Smooth muscle cell (in vitro differentiated cells): ENCODE measurements around the gene PRKG1. TPM values are rescaled to one million over a fixed set of nuclear protein-coding genes. Genes with fewer than 3 reads are reported as not detected.

ENCODE experiments used
- DNase-seq: peaks from one replicate; lab custom pipeline; 2025; ENCODE audit not compliant: unreplicated experiment; lab: John Stamatoyannopoulos, UW
- H2AFZ ChIP-seq: fragments of 200-600 bp; sonication (generic); 2 replicates; pipeline ENCODE4 v1.6.0; 2016; ENCODE audit warnings: antibody characterized with exemption, low read depth, mild to moderate bottlenecking
- H3F3A ChIP-seq: fragments of 200-600 bp; sonication (generic); 2 replicates; pipeline ENCODE4 v1.6.0; 2017; ENCODE audit warnings: antibody characterized with exemption, low read depth
- H3K27ac ChIP-seq: fragments of 200-600 bp; sonication (generic); 2 replicates; pipeline ENCODE4 v1.5.1; 2016; ENCODE audit warnings: low read depth, mild to moderate bottlenecking
- H3K27me3 ChIP-seq: fragments of 200-600 bp; sonication (generic); 2 replicates; pipeline ENCODE4 v1.6.1; 2016; ENCODE audit warnings: low read depth, mild to moderate bottlenecking
- H3K36me3 ChIP-seq: fragments of 200-600 bp; sonication (generic); 2 replicates; pipeline ENCODE4 v1.5.1; 2016; ENCODE audit warnings: low read depth
- H3K4me1 ChIP-seq: fragments of 200-600 bp; sonication (generic); 2 replicates; pipeline ENCODE4 v1.5.1; 2016; ENCODE audit warnings: low read depth
- H3K4me2 ChIP-seq: fragments of 200-600 bp; sonication (generic); 2 replicates; pipeline ENCODE4 v1.6.0; 2016; ENCODE audit warnings: mild to moderate bottlenecking
- H3K4me3 ChIP-seq: fragments of 200-600 bp; sonication (generic); 2 replicates; pipeline ENCODE4 v1.5.1; 2016; ENCODE audit warnings: mild to moderate bottlenecking
- H3K79me2 ChIP-seq: fragments of 200-600 bp; sonication (generic); 2 replicates; pipeline ENCODE4 v1.6.0; 2016; ENCODE audit warnings: low read depth, mild to moderate bottlenecking
- H3K9ac ChIP-seq: fragments of 200-600 bp; sonication (generic); 2 replicates; pipeline ENCODE4 v1.6.0; 2016; ENCODE audit warnings: low read depth
- H3K9me3 ChIP-seq: fragments of 200-600 bp; sonication (generic); replicated peaks from 2 replicates; pipeline ENCODE4 v1.5.1; 2016; ENCODE audit warnings: low read depth
- H4K20me1 ChIP-seq: fragments of 200-600 bp; sonication (generic); 2 replicates; pipeline ENCODE4 v1.6.0; 2016; ENCODE audit warnings: low read depth
- WGBS: methylation state at CpG from one replicate; pipeline ENCODE4 v1.1.7; 2016; ENCODE audit warnings: low lambda C conversion rate; 5-methylcytosine and 5-hydroxymethylcytosine counted together
- polyA plus RNA-seq: library from polyadenylated mRNA; unstranded; fragments of >200 nt; fragmentation: Nextera tagmentation; extraction: Ambion mirVana; gene quantifications from 2 replicates; pipeline ENCODE4 v1.2.1, GENCODE V29; 2016
- total RNA-seq: library from RNA; depleted of rRNA; stranded (reverse); fragments of >200 nt; gene quantifications from 2 replicates; pipeline ENCODE4 v1.2.3, GENCODE V29; 2014
- TF ChIP-seq, protein P1 (sequence below): fragments of 200-600 bp; sonication (generic); IDR thresholded peaks from 2 replicates; pipeline ENCODE4 v1.5.1; 2017; ENCODE audit warnings: borderline replicate concordance, mild to moderate bottlenecking, antibody characterized with exemption; ENCODE audit not compliant: insufficient read depth, poor library complexity, severe bottlenecking

The PRKG1 gene
- total and polyA plus RNA-seq, 2 experiments from 2014 or later: 7.2 to 13.4 TPM

DNA sequence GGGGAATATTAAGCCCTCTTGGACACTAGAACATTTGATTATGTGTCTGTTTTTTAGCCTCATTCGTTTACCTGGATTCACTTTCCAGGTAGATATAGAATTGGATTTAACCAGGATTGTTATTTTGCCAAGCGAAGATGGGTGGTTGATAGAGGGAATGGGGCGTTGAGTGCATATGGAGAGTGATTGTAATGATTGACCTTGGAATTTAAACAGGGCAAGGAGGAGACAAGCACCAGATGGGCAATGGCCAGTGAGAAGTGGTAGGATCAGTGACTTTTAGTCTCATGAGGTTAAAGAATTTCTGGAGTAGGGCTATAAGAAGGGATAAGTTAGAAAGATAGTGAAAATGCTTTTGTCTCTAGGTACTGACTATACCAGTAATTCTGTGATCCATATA, 836.3 kb downstream of the PRKG1 start:
- TF ChIP-seq, protein P1, sequence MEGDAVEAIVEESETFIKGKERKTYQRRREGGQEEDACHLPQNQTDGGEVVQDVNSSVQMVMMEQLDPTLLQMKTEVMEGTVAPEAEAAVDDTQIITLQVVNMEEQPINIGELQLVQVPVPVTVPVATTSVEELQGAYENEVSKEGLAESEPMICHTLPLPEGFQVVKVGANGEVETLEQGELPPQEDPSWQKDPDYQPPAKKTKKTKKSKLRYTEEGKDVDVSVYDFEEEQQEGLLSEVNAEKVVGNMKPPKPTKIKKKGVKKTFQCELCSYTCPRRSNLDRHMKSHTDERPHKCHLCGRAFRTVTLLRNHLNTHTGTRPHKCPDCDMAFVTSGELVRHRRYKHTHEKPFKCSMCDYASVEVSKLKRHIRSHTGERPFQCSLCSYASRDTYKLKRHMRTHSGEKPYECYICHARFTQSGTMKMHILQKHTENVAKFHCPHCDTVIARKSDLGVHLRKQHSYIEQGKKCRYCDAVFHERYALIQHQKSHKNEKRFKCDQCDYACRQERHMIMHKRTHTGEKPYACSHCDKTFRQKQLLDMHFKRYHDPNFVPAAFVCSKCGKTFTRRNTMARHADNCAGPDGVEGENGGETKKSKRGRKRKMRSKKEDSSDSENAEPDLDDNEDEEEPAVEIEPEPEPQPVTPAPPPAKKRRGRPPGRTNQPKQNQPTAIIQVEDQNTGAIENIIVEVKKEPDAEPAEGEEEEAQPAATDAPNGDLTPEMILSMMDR: no peak
- no peak overlapping the region for H2AFZ ChIP-seq
- H3K27ac ChIP-seq: no peak overlapping the region
- H3K27me3 ChIP-seq: no peaks in the 10 kb centered on the region
- DNase-seq: no peak
- no peak overlapping the region for H3K9ac ChIP-seq
- no peaks in the 10 kb centered on the region for H4K20me1 ChIP-seq
- H3F3A ChIP-seq: no peaks in the 10 kb centered on the region
- no peak overlapping the region for H3K4me3 ChIP-seq
- no peaks in the 10 kb centered on the region for H3K36me3 ChIP-seq
- 52% methylated on average over 3 of the region's 3 CpGs for WGBS
- no peaks in the 10 kb centered on the region for H3K9me3 ChIP-seq
- H3K79me2 ChIP-seq: no peaks in the 10 kb centered on the region
- peaks cover 35% of the 10 kb centered on the region for H3K4me1 ChIP-seq
- no peak overlapping the region for H3K4me2 ChIP-seq

DNA sequence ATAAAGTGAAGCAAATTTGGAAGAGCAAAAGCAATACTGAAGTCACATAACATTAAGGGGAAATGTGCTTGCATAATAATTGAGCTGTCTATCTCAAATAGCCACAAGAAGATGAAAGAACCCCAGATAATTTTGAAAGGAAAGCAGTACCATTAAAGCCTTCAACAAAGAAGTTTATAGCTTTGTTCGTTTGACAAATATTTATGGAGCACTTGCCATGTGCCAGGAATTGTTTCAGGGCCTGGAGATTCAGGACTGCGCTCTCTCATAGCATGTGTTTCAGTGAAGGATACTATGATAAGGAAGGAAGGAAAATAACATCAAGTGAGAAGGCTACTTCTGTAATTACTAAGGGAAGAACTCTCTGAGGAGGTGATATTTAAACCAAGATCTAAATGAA, 837.4 kb downstream of the PRKG1 start:
- Histone ChIP-seq H3K4me2 (no peak overlapping the region), H3F3A (no peaks in the 10 kb centered on the region), H3K4me3 (no peak overlapping the region), H3K27ac (no peak overlapping the region), H2AFZ (no peak overlapping the region), H3K9me3 (no peaks in the 10 kb centered on the region), H3K9ac (no peak overlapping the region), H4K20me1 (no peaks in the 10 kb centered on the region), H3K36me3 (no peaks in the 10 kb centered on the region), H3K27me3 (no peaks in the 10 kb centered on the region), H3K4me1 (peaks cover 35% of the 10 kb centered on the region), H3K79me2 (no peaks in the 10 kb centered on the region)
- DNase-seq: no peak
- 31% methylated on average over 2 of the region's 2 CpGs for WGBS
- TF ChIP-seq, protein P1: no peak

DNA sequence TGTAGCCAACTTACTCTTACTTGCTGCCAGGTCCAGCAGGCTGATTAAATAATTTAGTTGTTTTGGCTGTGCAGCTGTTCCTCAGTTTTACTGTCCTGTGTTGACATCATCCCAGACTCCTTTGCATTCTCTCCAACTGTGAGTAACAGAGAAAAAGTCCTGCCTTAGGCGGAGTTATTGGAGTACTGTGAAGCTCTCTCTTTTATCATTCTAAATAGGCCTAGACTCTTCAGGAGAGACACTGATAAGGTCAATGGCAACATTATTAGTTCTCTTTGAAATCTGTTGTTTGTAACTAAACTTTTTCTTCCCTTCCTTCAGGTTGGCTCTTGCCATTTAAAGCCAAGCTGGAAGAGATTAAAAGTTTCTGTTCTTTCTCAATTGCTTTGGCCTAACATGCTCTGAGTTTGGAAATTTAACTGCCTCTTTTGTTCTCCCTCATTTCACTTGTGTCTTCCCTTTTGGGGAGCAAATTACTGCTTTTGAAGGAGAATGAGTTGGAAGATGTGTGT, 840.8 kb downstream of the PRKG1 start:
- 28% methylated on average over 1 of the region's 1 CpG for WGBS
- TF ChIP-seq, protein P1: no peak
- Histone ChIP-seq H2AFZ (no peak overlapping the region), H4K20me1 (no peaks in the 10 kb centered on the region), H3K79me2 (no peaks in the 10 kb centered on the region), H3K27me3 (no peaks in the 10 kb centered on the region), H3F3A (no peaks in the 10 kb centered on the region), H3K27ac (no peak overlapping the region), H3K4me1 (peaks cover 30% of the 10 kb centered on the region), H3K9me3 (no peaks in the 10 kb centered on the region), H3K36me3 (no peaks in the 10 kb centered on the region), H3K4me2 (no peak overlapping the region), H3K4me3 (no peak overlapping the region), H3K9ac (no peak overlapping the region)
- no peak for DNase-seq

DNA sequence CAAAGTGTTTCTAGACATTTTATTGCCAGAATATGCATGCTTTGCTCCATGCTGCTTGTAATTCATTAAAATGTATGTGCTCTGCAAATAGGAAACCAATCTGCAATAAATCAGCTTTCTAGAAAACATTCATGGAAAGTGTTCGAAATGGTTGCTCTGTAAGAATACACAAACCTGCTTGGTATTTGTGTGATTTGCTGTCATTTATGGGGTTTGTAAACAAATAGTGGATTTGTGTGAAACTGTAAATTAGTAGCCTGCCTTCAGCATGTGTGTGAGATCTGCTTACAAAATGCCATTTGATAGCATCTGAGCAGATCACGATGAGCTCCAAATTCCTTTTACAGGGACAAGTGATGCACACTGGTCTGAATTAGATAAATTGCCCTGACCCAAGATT, 844.2 kb downstream of the PRKG1 start:
- no peak overlapping the region for H2AFZ ChIP-seq
- DNase-seq: no peak
- no peaks in the 10 kb centered on the region for H4K20me1 ChIP-seq
- no peaks in the 10 kb centered on the region for H3K27me3 ChIP-seq
- H3K4me3 ChIP-seq: no peak overlapping the region
- no peaks in the 10 kb centered on the region for H3F3A ChIP-seq
- 17% methylated on average over 2 of the region's 2 CpGs for WGBS
- no peaks in the 10 kb centered on the region for H3K79me2 ChIP-seq
- no peak overlapping the region for H3K9ac ChIP-seq
- no peak overlapping the region for H3K27ac ChIP-seq
- no peak overlapping the region for H3K4me2 ChIP-seq
- H3K36me3 ChIP-seq: no peaks in the 10 kb centered on the region
- H3K4me1 ChIP-seq: peaks cover 23% of the 10 kb centered on the region
- TF ChIP-seq, protein P1: no peak
- H3K9me3 ChIP-seq: no peaks in the 10 kb centered on the region
